DND-41 (cell line): ENCODE data around the gene NUDT8.
A peak's percentile ranks its signal among the peaks of the same experiment; 100 is the strongest.

Experiments
- ATAC-seq: fragments of 200-7000 bp; cut with Tn5 transposase; 3 replicates; pipeline ENCODE4 v1.9.1; 2021; ENCODE audit warnings: low read depth; ENCODE audit not compliant: insufficient read depth
- DNase-seq: peaks from one replicate; pipeline ENCODE4 v3.0.0-alpha.2; 2020
- H2AFZ ChIP-seq: 2 replicates; pipeline ENCODE4 v1.6.0; 2012; ENCODE audit warnings: low read depth, low read length
- H3K27ac ChIP-seq: 2 replicates; pipeline ENCODE4 v1.5.1; 2012; ENCODE audit warnings: low read length, inconsistent platforms
- H3K27me3 ChIP-seq: fragments of 200-600 bp; sonication (generic); 2 replicates; pipeline ENCODE4 v1.6.0; 2012; ENCODE audit warnings: low read length, mild to moderate bottlenecking, inconsistent platforms; ENCODE audit not compliant: insufficient read depth, poor library complexity
- H3K36me3 ChIP-seq: 2 replicates; pipeline ENCODE4 v1.5.1; 2012; ENCODE audit warnings: low read length, inconsistent platforms; ENCODE audit not compliant: insufficient read depth
- H3K4me1 ChIP-seq: 2 replicates; pipeline ENCODE4 v1.5.1; 2012; ENCODE audit warnings: mild to moderate bottlenecking, low read length; ENCODE audit not compliant: insufficient read depth
- H3K4me2 ChIP-seq: 2 replicates; pipeline ENCODE4 v1.6.0; 2012; ENCODE audit warnings: mild to moderate bottlenecking, moderate library complexity, low read length, inconsistent platforms; ENCODE audit not compliant: insufficient read depth
- H3K4me3 ChIP-seq, 2 experiments: fragments of 200-600 bp in 1 of 2; shearing (Covaris generic) in 1 of 2; 2 replicates each; pipeline ENCODE4 v1.5.1; 2012 to 2016; ENCODE audit warnings: inconsistent platforms in 2 of 2, low read length in 2 of 2, mild to moderate bottlenecking in 2 of 2, low read depth in 1 of 2, moderate library complexity in 1 of 2
- H3K79me2 ChIP-seq: 2 replicates; pipeline ENCODE4 v1.6.0; 2012; ENCODE audit warnings: low read length, inconsistent platforms; ENCODE audit not compliant: insufficient read depth
- H3K9ac ChIP-seq: 2 replicates; pipeline ENCODE4 v1.6.0; 2012; ENCODE audit warnings: low read depth, mild to moderate bottlenecking, inconsistent platforms, low read length, moderate library complexity
- H3K9me3 ChIP-seq: 2 replicates; pipeline ENCODE4 v1.5.1; 2012; ENCODE audit warnings: low read length, moderate library complexity, mild to moderate bottlenecking, inconsistent platforms; ENCODE audit not compliant: insufficient read depth, severe bottlenecking
- H4K20me1 ChIP-seq: 2 replicates; pipeline ENCODE4 v1.6.0; 2012; ENCODE audit warnings: low read length; ENCODE audit not compliant: insufficient read depth
- EZH2 ChIP-seq: IDR thresholded peaks from 3 replicates; pipeline ENCODE4 v1.6.1; 2012; ENCODE audit warnings: borderline replicate concordance, low read depth, mild to moderate bottlenecking, moderate library complexity, low read length, inconsistent platforms; ENCODE audit not compliant: severe bottlenecking
- TF ChIP-seq, protein P1 (sequence below): IDR thresholded peaks from 2 replicates; pipeline ENCODE4 v1.5.1; 2012; ENCODE audit warnings: borderline replicate concordance, low read length, moderate library complexity, mild to moderate bottlenecking; ENCODE audit not compliant: poor library complexity, severe bottlenecking; ENCODE audit errors: extremely low read depth

Gene NUDT8

DNA sequence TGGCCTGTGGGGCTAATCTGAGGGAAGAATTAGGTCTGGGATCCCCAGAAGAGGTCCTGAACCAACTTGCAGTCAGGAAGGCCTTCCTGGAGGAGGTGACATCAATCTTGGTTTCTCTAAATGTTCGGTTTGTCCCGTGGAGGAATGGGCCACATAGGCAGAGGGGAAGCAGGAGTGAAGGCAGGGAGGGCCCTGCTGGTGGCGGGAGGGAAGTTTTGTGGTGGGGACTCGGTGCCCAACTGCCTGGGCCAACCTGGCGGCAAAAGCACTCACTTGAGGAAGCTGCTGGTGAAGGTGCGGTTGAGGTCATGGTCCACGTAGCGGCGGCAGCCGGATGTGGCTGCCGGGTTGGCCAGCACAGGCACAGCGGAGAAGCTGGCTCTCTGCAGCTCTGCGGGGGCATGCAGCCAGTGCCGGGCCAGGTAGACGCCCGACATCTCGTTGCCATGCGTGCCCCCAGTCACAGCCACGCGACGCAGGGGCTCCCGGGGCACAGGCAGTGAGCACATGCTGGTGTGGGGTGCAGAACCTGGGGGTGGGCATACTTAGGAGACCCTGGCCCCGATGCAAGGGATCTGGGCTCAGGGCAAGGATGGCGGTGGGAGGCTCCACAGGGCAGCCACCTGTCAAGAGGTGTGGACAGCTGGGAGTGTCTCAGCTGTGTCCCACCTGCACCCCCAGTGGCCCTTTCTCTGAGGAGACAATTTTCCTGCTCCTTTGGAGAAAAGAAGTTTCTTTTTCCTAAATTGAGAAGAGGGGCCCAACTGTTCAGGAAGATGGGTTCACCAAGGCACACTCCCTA is 17.0 kb upstream of the NUDT8 start:
- ATAC-seq (peak; percentile 5; the same call in 2 of the 3 replicates), DNase-seq (peak; percentile 71)
- Histone ChIP-seq H4K20me1 (no peaks in the 10 kb centered on the region), H3K4me2 (no peak overlapping the region), H2AFZ (no peak overlapping the region), H3K4me1 (peaks cover 40% of the 10 kb centered on the region), H3K27me3 (no peaks in the 10 kb centered on the region), H3K9ac (no peak overlapping the region), H3K79me2 (no peaks in the 10 kb centered on the region), H3K4me3 (no peak overlapping the region), H3K36me3 (no peaks in the 10 kb centered on the region), H3K27ac (peak overlapping the region; percentile 20; the same call in 1 of the 2 replicates), H3K9me3 (no peaks in the 10 kb centered on the region)
- TF ChIP-seq, protein P1, sequence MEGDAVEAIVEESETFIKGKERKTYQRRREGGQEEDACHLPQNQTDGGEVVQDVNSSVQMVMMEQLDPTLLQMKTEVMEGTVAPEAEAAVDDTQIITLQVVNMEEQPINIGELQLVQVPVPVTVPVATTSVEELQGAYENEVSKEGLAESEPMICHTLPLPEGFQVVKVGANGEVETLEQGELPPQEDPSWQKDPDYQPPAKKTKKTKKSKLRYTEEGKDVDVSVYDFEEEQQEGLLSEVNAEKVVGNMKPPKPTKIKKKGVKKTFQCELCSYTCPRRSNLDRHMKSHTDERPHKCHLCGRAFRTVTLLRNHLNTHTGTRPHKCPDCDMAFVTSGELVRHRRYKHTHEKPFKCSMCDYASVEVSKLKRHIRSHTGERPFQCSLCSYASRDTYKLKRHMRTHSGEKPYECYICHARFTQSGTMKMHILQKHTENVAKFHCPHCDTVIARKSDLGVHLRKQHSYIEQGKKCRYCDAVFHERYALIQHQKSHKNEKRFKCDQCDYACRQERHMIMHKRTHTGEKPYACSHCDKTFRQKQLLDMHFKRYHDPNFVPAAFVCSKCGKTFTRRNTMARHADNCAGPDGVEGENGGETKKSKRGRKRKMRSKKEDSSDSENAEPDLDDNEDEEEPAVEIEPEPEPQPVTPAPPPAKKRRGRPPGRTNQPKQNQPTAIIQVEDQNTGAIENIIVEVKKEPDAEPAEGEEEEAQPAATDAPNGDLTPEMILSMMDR, result no peak
- no peak for TF ChIP-seq EZH2

DNA sequence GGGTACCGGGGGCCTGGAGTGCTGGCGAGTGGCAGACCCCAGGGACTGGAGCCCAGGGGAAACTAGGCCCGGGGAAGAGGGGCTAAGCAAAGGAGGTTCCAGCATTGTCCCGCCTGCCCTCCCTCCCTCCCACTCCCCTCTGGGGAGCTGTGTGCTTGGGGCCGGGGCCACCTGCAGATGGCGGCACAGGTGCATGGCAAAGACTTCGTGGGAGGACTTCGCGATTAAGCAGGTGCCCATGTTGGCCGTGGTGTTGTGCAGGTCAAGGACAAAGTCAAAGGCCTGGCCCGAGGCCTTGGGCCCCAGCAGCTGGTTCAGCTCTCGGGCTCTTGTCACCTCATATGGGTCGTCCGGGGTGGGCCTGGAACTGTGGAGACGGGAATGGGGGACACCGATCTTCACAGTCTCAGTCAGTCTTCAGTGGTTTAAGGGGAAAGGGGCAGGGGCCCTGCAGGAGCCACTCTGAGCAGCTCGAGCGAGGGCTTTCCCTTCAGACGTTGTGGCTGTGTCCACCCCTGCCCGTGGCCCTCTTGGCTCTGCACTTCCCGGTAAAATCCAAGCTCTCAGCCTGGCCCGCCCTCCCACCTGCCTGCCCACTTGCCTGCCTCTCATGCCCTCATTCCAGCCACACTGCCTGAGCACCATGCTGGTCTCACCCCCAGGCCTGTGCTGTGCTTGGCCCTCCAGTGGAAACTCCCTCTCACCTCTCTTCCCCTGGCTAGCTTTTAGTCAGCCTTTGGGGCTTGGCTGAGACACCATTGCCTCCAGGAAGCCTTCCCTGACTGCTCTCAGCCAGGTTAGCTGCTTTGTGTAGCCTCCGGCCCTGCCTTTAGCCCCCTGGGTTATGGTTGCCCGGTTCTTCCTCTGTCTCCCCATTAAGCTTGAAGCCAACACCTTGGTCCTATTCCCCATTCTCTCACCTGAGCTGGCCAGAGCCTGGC is 16.1 kb upstream of the NUDT8 start:
- no peak overlapping the region for H2AFZ ChIP-seq
- H4K20me1 ChIP-seq, result no peaks in the 10 kb centered on the region
- H3K27ac ChIP-seq, result peak overlapping the region; percentile 9; the same call in 1 of the 2 replicates
- no peak overlapping the region for H3K4me3 ChIP-seq
- no peak overlapping the region for H3K4me2 ChIP-seq
- H3K4me1 ChIP-seq, result peaks cover 31% of the 10 kb centered on the region
- no peak overlapping the region for H3K9ac ChIP-seq
- H3K9me3 ChIP-seq, result no peaks in the 10 kb centered on the region
- H3K36me3 ChIP-seq, result no peaks in the 10 kb centered on the region
- H3K27me3 ChIP-seq, result no peaks in the 10 kb centered on the region
- TF ChIP-seq, protein P1, result peak; percentile 42
- no peak for TF ChIP-seq EZH2
- no peak for ATAC-seq
- no peak for DNase-seq
- H3K79me2 ChIP-seq, result no peaks in the 10 kb centered on the region

DNA sequence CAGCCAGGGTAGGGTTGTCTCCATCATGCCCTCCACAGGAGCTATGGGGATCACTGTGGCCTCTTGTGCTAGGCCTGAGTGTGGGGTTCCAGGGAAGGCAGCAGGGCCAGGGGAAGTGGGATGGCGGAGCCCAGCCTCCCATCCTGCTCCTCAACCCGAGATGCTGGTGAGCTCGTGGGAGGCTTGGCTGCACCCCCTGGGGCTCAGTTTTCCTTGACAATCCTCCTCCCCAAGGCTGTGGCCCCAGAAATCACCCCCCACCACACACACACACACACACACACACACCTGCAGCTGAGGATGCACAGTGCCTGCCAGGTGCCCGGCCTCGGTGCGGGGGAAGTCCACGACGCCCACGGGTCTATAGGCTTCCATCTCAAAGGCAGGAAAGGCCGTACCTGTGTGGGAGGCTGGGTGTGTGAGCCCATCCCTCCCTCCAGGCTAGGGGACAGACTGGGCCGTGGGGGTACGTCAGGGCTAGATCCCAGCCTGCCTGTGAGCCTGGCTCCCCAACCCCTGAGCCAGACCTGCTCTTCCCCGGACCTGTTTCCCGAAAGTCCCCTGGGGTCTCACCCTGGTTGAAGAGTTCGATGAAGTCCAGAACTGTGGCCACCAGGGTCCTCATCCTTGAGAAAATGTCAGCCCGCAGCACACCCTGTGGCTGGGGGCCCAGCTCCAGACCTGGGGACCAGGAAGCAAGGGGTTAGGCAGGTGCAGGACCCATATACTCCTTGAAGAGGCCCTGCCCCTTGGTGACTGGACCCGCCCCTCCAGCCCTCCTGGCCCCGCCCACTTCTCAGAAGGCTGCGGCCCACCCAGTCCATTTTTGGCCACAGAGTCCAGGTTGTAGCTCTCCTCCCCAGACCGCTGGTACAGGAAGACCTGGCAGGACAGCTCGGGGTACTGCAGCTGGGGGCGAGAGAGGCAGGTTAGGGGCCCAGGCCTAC is 15.0 kb upstream of the NUDT8 start:
- Histone ChIP-seq H3K9ac (no peak overlapping the region), H2AFZ (no peak overlapping the region), H4K20me1 (no peaks in the 10 kb centered on the region), H3K4me1 (peaks cover 22% of the 10 kb centered on the region), H3K27me3 (no peaks in the 10 kb centered on the region), H3K27ac (no peak overlapping the region), H3K79me2 (no peaks in the 10 kb centered on the region), H3K4me3 (no peak overlapping the region), H3K36me3 (no peaks in the 10 kb centered on the region), H3K9me3 (no peaks in the 10 kb centered on the region), H3K4me2 (no peak overlapping the region)
- no peak for DNase-seq
- no peak for ATAC-seq
- TF ChIP-seq EZH2, result no peak
- TF ChIP-seq, protein P1, result no peak
